GM21619 (cell line): ENCODE data around the gene ADORA2B.
A peak's percentile ranks its signal among the peaks of the same experiment; 100 is the strongest.
"Not testable (repeated sequence)": the region's sequence is repeated elsewhere in the genome, so short reads cannot be mapped to it uniquely, and the experiment has no call there.

Source experiments
- ATAC-seq: cut with Tn5 transposase; IDR thresholded peaks from one replicate; pipeline ENCODE4 v1.9.1; 2021; ENCODE audit not compliant: unreplicated experiment

The ADORA2B gene

GRCh38 chr17:15921640-15922039, 23.3 kb upstream of the ADORA2B start:
- no peak for ATAC-seq

GRCh38 chr17:15922586-15922985, 22.3 kb upstream of the ADORA2B start:
- no peak for ATAC-seq

- ATAC-seq, result no peak
These were observed 18.7 kb upstream of the ADORA2B start for GRCh38 chr17:15926039-15926740.

- ATAC-seq, result no peak
These were observed 16.6 kb upstream of the ADORA2B start for GRCh38 chr17:15928286-15928785.

GRCh38 chr17:15929941-15930340, 15.0 kb upstream of the ADORA2B start:
- no peak for ATAC-seq

- ATAC-seq, result no peak
These were observed 14.5 kb upstream of the ADORA2B start for GRCh38 chr17:15930426-15930825.

GRCh38 chr17:15931394-15931793, 13.5 kb upstream of the ADORA2B start:
- no peak for ATAC-seq

GRCh38 chr17:15934866-15935265, 10.1 kb upstream of the ADORA2B start:
- ATAC-seq, result no peak

- ATAC-seq, result no peak
These were observed 9.0 kb upstream of the ADORA2B start for GRCh38 chr17:15935891-15936290.

GRCh38 chr17:15936481-15936880, 8.4 kb upstream of the ADORA2B start:
- ATAC-seq, result not testable (repeated sequence)

- no peak for ATAC-seq
These were observed 3.1 kb upstream of the ADORA2B start for GRCh38 chr17:15941781-15942180.

GRCh38 chr17:15942207-15942833, 2.6 kb upstream of the ADORA2B start:
- no peak for ATAC-seq

- ATAC-seq, result no peak
These were observed 765 bp upstream of the ADORA2B start for GRCh38 chr17:15943971-15944758.

GRCh38 chr17:15945527-15946191, 729 bp downstream of the ADORA2B start:
- peak; percentile 11 for ATAC-seq

- ATAC-seq, result no peak
These were observed 1.7 kb downstream of the ADORA2B start for GRCh38 chr17:15946611-15947120.

GRCh38 chr17:15947271-15947670, 2.3 kb downstream of the ADORA2B start:
- no peak for ATAC-seq

- ATAC-seq, result no peak
These were observed 3.2 kb downstream of the ADORA2B start for GRCh38 chr17:15947976-15948752.

- no peak for ATAC-seq
These were observed 6.6 kb downstream of the ADORA2B start for GRCh38 chr17:15951368-15952047.

GRCh38 chr17:15952048-15952532, 7.2 kb downstream of the ADORA2B start:
- no peak for ATAC-seq
